B cell (primary cell): ENCODE results near the gene FAM227A. TPM values are rescaled to one million over a fixed set of nuclear protein-coding genes. Genes with fewer than 3 reads are reported as not detected.

Source experiments
- ATAC-seq: fragments of 200-7000 bp; cut with Tn5 transposase; one replicate; pipeline ENCODE4 v1.10.0; 2021; ENCODE audit warnings: low read depth, mild to moderate bottlenecking, moderate number of reproducible peaks, moderate library complexity
- CTCF ChIA-PET: fragments of 350-600 bp; sonication (Branson Sonifier 250); formaldehyde crosslinking; loops from one replicate; lab custom pipeline; 2021; ENCODE audit warnings: antibody characterized with exemption, inconsistent platforms; lab: Charles Lee
- POLR2A ChIA-PET: fragments of 350-600 bp; sonication (Branson Sonifier 250); formaldehyde crosslinking; loops from one replicate; lab custom pipeline; 2021; ENCODE audit warnings: antibody characterized with exemption; lab: Charles Lee
- DNase-seq: peaks from one replicate; pipeline ENCODE4 v3.0.0; 2013
- H2AFZ ChIP-seq: 2 replicates; pipeline ENCODE4 v1.6.1; 2012; ENCODE audit warnings: mild to moderate bottlenecking, low read depth, low read length; ENCODE audit not compliant: insufficient read depth, poor library complexity, severe bottlenecking
- H3K27ac ChIP-seq, 2 donors: 1 replicate in 1 of 2; 2 replicates in 1 of 2; pipeline ENCODE4 v1.5.1; 2012 to 2013; ENCODE audit warnings: low read length in 2 of 2, mild to moderate bottlenecking in 2 of 2, moderate library complexity in 1 of 2
- H3K27me3 ChIP-seq, 4 experiments: fragments of 200-600 bp in 1 of 4; sonication (generic) in 1 of 4; replicated peaks in 1 of 4; 1 replicate in 2 of 4; 2 replicates in 2 of 4; pipeline versions ENCODE4 v1.6.1 to v1.7.0; 2013 to 2016; ENCODE audit warnings: low read length in 3 of 4, mild to moderate bottlenecking in 2 of 4, mixed read lengths in 1 of 4, moderate library complexity in 1 of 4; ENCODE audit not compliant: insufficient read depth in 4 of 4, control insufficient read depth in 3 of 4; ENCODE audit errors: control extremely low read depth in 1 of 4
- H3K36me3 ChIP-seq, 2 experiments: replicated peaks in 1 of 2; 1 replicate in 1 of 2; 2 replicates in 1 of 2; pipeline versions ENCODE4 v1.6.1 to v1.7.1; 2013; ENCODE audit warnings: low read length in 1 of 2; ENCODE audit not compliant: insufficient read depth in 2 of 2, control insufficient read depth in 1 of 2; ENCODE audit errors: control extremely low read depth in 1 of 2, extremely low read depth in 1 of 2
- H3K4me1 ChIP-seq, 2 donors: fragments of 200-600 bp in 1 of 2; sonication (generic) in 1 of 2; 1 replicate in 1 of 2; 2 replicates in 1 of 2; pipeline versions ENCODE4 v1.5.1 to v1.6.1; 2013 to 2017; ENCODE audit warnings: low read length in 2 of 2; ENCODE audit not compliant: control insufficient read depth in 2 of 2, insufficient read depth in 2 of 2
- H3K4me2 ChIP-seq: replicated peaks from 2 replicates; pipeline ENCODE3; 2012; ENCODE audit warnings: mild to moderate bottlenecking, low read depth, low read length; ENCODE audit not compliant: poor library complexity, severe bottlenecking
- H3K4me3 ChIP-seq, 5 experiments: fragments of 200-600 bp in 1 of 5; sonication (generic) in 1 of 5; 1 replicate in 3 of 5; 2 replicates in 2 of 5; pipeline versions ENCODE4 v1.5.1 to v1.7.0; 2011 to 2016; ENCODE audit warnings: low read length in 4 of 5, mild to moderate bottlenecking in 4 of 5, low read depth in 2 of 5, control low read depth in 1 of 5, moderate library complexity in 1 of 5; ENCODE audit not compliant: insufficient read depth in 1 of 5; ENCODE audit errors: control extremely low read depth in 1 of 5, extremely low read depth in 1 of 5
- H3K79me2 ChIP-seq: fragments of 200-600 bp; sonication (generic); one replicate; pipeline ENCODE4 v1.6.0; 2016; ENCODE audit warnings: low read length; ENCODE audit not compliant: control insufficient read depth, insufficient read depth
- H3K9ac ChIP-seq: fragments of 200-600 bp; sonication (generic); 2 replicates; pipeline ENCODE4 v1.6.1; 2017; ENCODE audit warnings: mild to moderate bottlenecking, low read length, moderate library complexity
- H3K9me3 ChIP-seq, 3 donors: one replicate each; pipeline versions ENCODE4 v1.6.1 to v1.7.1; 2013; ENCODE audit warnings: low read length in 2 of 3; ENCODE audit not compliant: control insufficient read depth in 2 of 3, insufficient read depth in 1 of 3; ENCODE audit errors: control extremely low read depth in 1 of 3
- H4K20me1 ChIP-seq: 2 replicates; pipeline ENCODE4 v1.6.0; 2012; ENCODE audit warnings: mild to moderate bottlenecking, low read length; ENCODE audit not compliant: insufficient read depth, control insufficient read depth, poor library complexity, severe bottlenecking
- H3K27ac Mint-ChIP-seq: one replicate; pipeline ENCODE4 v1.8.0; 2021; ENCODE audit warnings: mixed read lengths
- H3K27me3 Mint-ChIP-seq: one replicate; pipeline ENCODE4 v1.8.0; 2021; ENCODE audit warnings: mixed read lengths
- H3K4me1 Mint-ChIP-seq: one replicate; pipeline ENCODE4 v1.8.0; 2021; ENCODE audit warnings: mixed read lengths
- H3K4me3 Mint-ChIP-seq: one replicate; pipeline ENCODE4 v1.8.0; 2021; ENCODE audit warnings: mixed read lengths
- H3K9me3 Mint-ChIP-seq: one replicate; pipeline ENCODE4 v1.8.0; 2022; ENCODE audit warnings: mixed read lengths; ENCODE audit not compliant: insufficient read depth
- CTCF ChIP-seq: fragments of 200-600 bp; IDR thresholded peaks from one replicate; pipeline ENCODE4 v1.8.0; 2022; ENCODE audit warnings: antibody characterized with exemption, mild to moderate bottlenecking
- EZH2 ChIP-seq: IDR thresholded peaks from 2 replicates; pipeline ENCODE4 v1.6.1; 2012; ENCODE audit warnings: borderline replicate concordance, low read depth, mild to moderate bottlenecking, moderate library complexity, low read length; ENCODE audit not compliant: insufficient read depth, poor library complexity, severe bottlenecking
- WGBS: methylation state at CpG from one replicate; pipeline ENCODE4 v1.1.5; 2013; ENCODE audit warnings: missing lambda C conversion rate; ENCODE audit not compliant: insufficient coverage; 5-methylcytosine and 5-hydroxymethylcytosine counted together
- intact Hi-C: fragments of 100-400 bp; cut with micrococcal nuclease; formaldehyde crosslinking; loops from one replicate; pipeline ENCODE4 v1.10.0; 2022
- polyA plus RNA-seq: library from polyadenylated mRNA; depleted of rRNA; stranded (reverse); fragments of >200 nt; gene quantifications from 2 replicates; pipeline ENCODE4 v1.2.3, GENCODE V29; 2012
- total RNA-seq, 2 donors: library from RNA; stranded (reverse); fragments of 120-200 nt in 1 of 2; gene quantifications; 1 replicate in 1 of 2; 2 replicates in 1 of 2; pipeline versions ENCODE4 v1.2.3 to v1.2.4, GENCODE V29; 2013 to 2022

FAM227A gene
- total and polyA plus RNA-seq, 2 donors (not counting 1 experiment from before 2014, with no cell fraction given): 0.04 to 0.57 TPM

- no peak overlapping the region for H3K4me3 Mint-ChIP-seq
- intact Hi-C loops: loop anchor here (5.0 kb wide), 2 partner anchors 187 to 712 kb away; partner anchors contain the start of genes CBX6 and TAB1
- no peaks in the 10 kb centered on the region for H3K9me3 Mint-ChIP-seq
Measured at GRCh38 chr22:38684895-38685294, 28.7 kb upstream of the FAM227A start.

More at GRCh38 chr22:38684895-38685294, 28.7 kb upstream of the FAM227A start:
- ATAC-seq: no peak
- Histone ChIP-seq H3K79me2 (peaks cover 23% of the 10 kb centered on the region), H3K27me3 (no peaks in the 10 kb centered on the region), H4K20me1 (no peaks in the 10 kb centered on the region), H3K36me3 (peaks cover 0 to 46% of the 10 kb centered on the region in 2 experiments), H3K27ac (no peak overlapping the region), H3K4me2 (no peak overlapping the region), H3K4me3 (no peak overlapping the region), H3K9ac (no peak overlapping the region), H2AFZ (no peak overlapping the region), H3K4me1 (peaks cover 11 to 15% of the 10 kb centered on the region in 2 donors), H3K9me3 (no peaks in the 10 kb centered on the region)
- ChIA-PET CTCF (no interaction called here), POLR2A (no interaction called here)
- H3K27me3 Mint-ChIP-seq: no peaks in the 10 kb centered on the region
- no peak overlapping the region for H3K27ac Mint-ChIP-seq
- peaks cover 22% of the 10 kb centered on the region for H3K4me1 Mint-ChIP-seq
- WGBS: 93% methylated on average over 3 of the region's 9 CpGs
- TF ChIP-seq EZH2 (no peak), CTCF (no peak)
- DNase-seq: no peak
